ENCODE measurements around the gene CHSY1. TPM values are rescaled to one million over a fixed set of nuclear protein-coding genes. Genes with fewer than 3 reads are reported as not detected.

CHSY1 gene
- total and polyA plus RNA-seq, 10 of the 15 experiments (the other 5 are each of a cell fraction or from before 2014, with no cell fraction given) = 1.4 to 31.2 (median 10.5) TPM

- no peak overlapping the region for H3K4me3 ChIP-seq
- H3K9ac ChIP-seq (ENCODE audit: control insufficient read depth, insufficient read depth, low read length) = no peak overlapping the region
- SMC1A ChIA-PET (ENCODE audit: uncharacterized antibody, unreplicated experiment) = interaction anchor here (0.8 to 2.4 kb wide), 13 partner anchors 9 to 121 kb away, joined by 3 to 10 read pairs (median 4); no protein-coding TSS in a partner anchor
- RAD21 ChIA-PET (ENCODE audit: unreplicated experiment) = interaction anchor here (0.6 to 1.4 kb wide), 6 partner anchors 9 to 106 kb away, joined by 3 to 9 read pairs (median 5); no protein-coding TSS in a partner anchor
- peak overlapping the region; percentile 61; the same call in 1 of the 2 replicates for H3K4me2 ChIP-seq (ENCODE audit: control insufficient read depth, insufficient read depth)
- DNase-seq (ENCODE audit: low read depth, low spot score) (no peak), ATAC-seq (no peak), FAIRE-seq (no peak)
- no peaks in the 10 kb centered on the region for H3K79me2 ChIP-seq (ENCODE audit: control insufficient read depth, insufficient read depth, low read length)
- intact Hi-C loops (cut with micrococcal nuclease; ENCODE audit: unreplicated experiment) (no loop called here), in situ Hi-C loops (cut with MboI) (no loop called here)
- POLR2A ChIA-PET = interaction anchor here (0.8 to 1.7 kb wide), 4 partner anchors 10 to 111 kb away, joined by 3 to 5 read pairs (median 5); no protein-coding TSS in a partner anchor
- H3K36me3 ChIP-seq (ENCODE audit: control insufficient read depth in 2 of 2, insufficient read depth in 2 of 2, low read length in 1 of 2) = no peaks in the 10 kb centered on the region
- no peak overlapping the region for H2AFZ ChIP-seq (ENCODE audit: control insufficient read depth, low read depth, low read length)
- CTCF ChIA-PET = interaction anchor here (1.3 to 2.0 kb wide), 3 partner anchors 9 to 45 kb away, joined by 3 to 11 read pairs (median 5); no protein-coding TSS in a partner anchor
- 98% methylated on average over 5 of the region's 5 CpGs for WGBS (ENCODE audit: insufficient coverage, insufficient replicate concordance, low lambda C conversion rate, missing lambda C conversion rate)
- no peak overlapping the region for H3K27ac ChIP-seq (ENCODE audit: control insufficient read depth, insufficient read depth)
- BruUV-seq (replicated peaks) = no TSS peak
- TF ChIP-seq NRF1 (conservative IDR thresholded peaks at IDR 0.05; ENCODE audit: low read depth, low read length) = no peak
- no peak for TF ChIP-seq BRCA1 (IDR thresholded peaks at IDR 0.05; ENCODE audit: low read depth, low read length)
- no peak for TF ChIP-seq MEF2B (IDR thresholded peaks at IDR 0.05; ENCODE audit: partially characterized antibody, poor library complexity, severe bottlenecking)
- TF ChIP-seq RB1 (IDR thresholded peaks at IDR 0.05; ENCODE audit: borderline replicate concordance) = no peak
- no peak for TF ChIP-seq TBL1XR1 (IDR thresholded peaks at IDR 0.05; ENCODE audit: low read depth, low read length)
- TF ChIP-seq TCF12 (IDR thresholded peaks at IDR 0.05; ENCODE audit: low read depth, low read length) = no peak
- no peak for TF ChIP-seq ATF3 (IDR thresholded peaks at IDR 0.05; ENCODE audit: borderline replicate concordance, extremely low read depth, low read depth, low read length)
- TF ChIP-seq ZNF622 (IDR thresholded peaks at IDR 0.05) = no peak
- no peak for TF ChIP-seq ZNF217 (IDR thresholded peaks at IDR 0.05)
- no peak for TF ChIP-seq ZBTB33 (IDR thresholded peaks at IDR 0.05)
- TF ChIP-seq HSF1 (IDR thresholded peaks at IDR 0.05; ENCODE audit: low read depth, low read length) = no peak
- no peak for TF ChIP-seq IRF4 (IDR thresholded peaks at IDR 0.05; ENCODE audit: low read depth, low read length)
- no peak for TF ChIP-seq ZSCAN29 (IDR thresholded peaks at IDR 0.05)
- no peak for TF ChIP-seq MXI1 (IDR thresholded peaks at IDR 0.05; ENCODE audit: low read depth, low read length)
- TF ChIP-seq IKZF1 (conservative IDR thresholded peaks at IDR 0.05) = no peak
- no peak for TF ChIP-seq ELK1 (IDR thresholded peaks at IDR 0.05; ENCODE audit: low read depth, low read length)
- TF ChIP-seq RAD21 (IDR thresholded peaks at IDR 0.05; ENCODE audit: insufficient read depth, low read depth, low read length) = no peak
- no peaks in the 10 kb centered on the region for H3K27me3 ChIP-seq (replicated peaks in 1 of 2; ENCODE audit: control insufficient read depth in 2 of 2, insufficient read depth in 2 of 2, low read length in 1 of 2)
- H4K20me1 ChIP-seq (ENCODE audit: control insufficient read depth, insufficient read depth) = no peaks in the 10 kb centered on the region
- H3K4me1 ChIP-seq (ENCODE audit: control insufficient read depth, insufficient read depth, low read length) = peaks cover 55% of the 10 kb centered on the region
- H3K9me3 ChIP-seq (replicated peaks; ENCODE audit: control insufficient read depth, insufficient read depth, low read length) = no peaks in the 10 kb centered on the region; the same call in 1 of the 3 replicates
Observed at GRCh38 chr15:101134780-101135179, 117.1 kb downstream of the CHSY1 start.

All from GM12878 (cell line).